GM21526 (cell line): ENCODE results near the gene FBLN7.

Experiments used
- ATAC-seq: cut with Tn5 transposase; IDR thresholded peaks from one replicate; pipeline ENCODE4 v1.9.1; 2021; ENCODE audit warnings: moderate library complexity; ENCODE audit not compliant: unreplicated experiment, low FRiP score

FBLN7 gene

GRCh38 chr2:112155331-112156151 is 17.4 kb downstream of the FBLN7 start:
- no peak for ATAC-seq

- no peak for ATAC-seq
These were observed 18.2 kb downstream of the FBLN7 start for GRCh38 chr2:112156152-112156986.

GRCh38 chr2:112157472-112157871 is 19.3 kb downstream of the FBLN7 start:
- no peak for ATAC-seq

- ATAC-seq, result no peak
These were observed 21.3 kb downstream of the FBLN7 start for GRCh38 chr2:112159454-112159921.

- no peak for ATAC-seq
These were observed 22.4 kb downstream of the FBLN7 start for GRCh38 chr2:112160283-112161250.

GRCh38 chr2:112161431-112162145 is 23.4 kb downstream of the FBLN7 start:
- ATAC-seq, result no peak

GRCh38 chr2:112162341-112162740 is 24.2 kb downstream of the FBLN7 start:
- no peak for ATAC-seq

- no peak for ATAC-seq
These were observed 24.8 kb downstream of the FBLN7 start for GRCh38 chr2:112162956-112163355.

GRCh38 chr2:112163541-112163981 is 25.4 kb downstream of the FBLN7 start:
- no peak for ATAC-seq

- ATAC-seq, result no peak
These were observed 26.7 kb downstream of the FBLN7 start for GRCh38 chr2:112164876-112165275.

GRCh38 chr2:112165296-112165695 is 27.1 kb downstream of the FBLN7 start:
- no peak for ATAC-seq

- ATAC-seq, result no peak
These were observed 28.8 kb downstream of the FBLN7 start for GRCh38 chr2:112166806-112167499.

GRCh38 chr2:112168422-112169124 is 30.4 kb downstream of the FBLN7 start:
- no peak for ATAC-seq

- ATAC-seq, result no peak
These were observed 32.3 kb downstream of the FBLN7 start for GRCh38 chr2:112170495-112170894.

- no peak for ATAC-seq
These were observed 35.6 kb downstream of the FBLN7 start for GRCh38 chr2:112173646-112174319.

- no peak for ATAC-seq
These were observed 36.2 kb downstream of the FBLN7 start for GRCh38 chr2:112174383-112174782.

- ATAC-seq, result no peak
These were observed 37.1 kb downstream of the FBLN7 start for GRCh38 chr2:112175333-112175732.
